NCI-H2227 (cell line): Measurements from ENCODE around the gene C1orf232.
A peak's percentile ranks its signal among the peaks of the same experiment; 100 is the strongest.

ENCODE experiments used
- DNase-seq: peaks from one replicate; lab custom pipeline; 2025; ENCODE audit not compliant: unreplicated experiment; lab: John Stamatoyannopoulos, UW

Gene C1orf232

GRCh38 chr1:26180010-26180506, 11.3 kb upstream of the C1orf232 start:
- no peak for DNase-seq

GRCh38 chr1:26177182-26177684, 8.5 kb upstream of the C1orf232 start, which contains the start of gene CNKSR1:
Gene CNKSR1 (plus strand): TSS chr1:26177491. CDS start chr1:26177548, 57 bp downstream.
- DNase-seq, result no peak

GRCh38 chr1:26175346-26175745, 6.6 kb upstream of the C1orf232 start:
- no peak for DNase-seq

- peak; percentile 28 for DNase-seq
Measured at GRCh38 chr1:26171084-26172072, 2.6 kb upstream of the C1orf232 start, which contains the start of gene ZNF593OS. Gene ZNF593OS (minus strand): TSS chr1:26171832. CDS start chr1:26171661, 171 bp downstream.

GRCh38 chr1:26170472-26170821, 1.7 kb upstream of the C1orf232 start:
- DNase-seq, result no peak

GRCh38 chr1:26169669-26170471, 1.1 kb upstream of the C1orf232 start, which contains the start of gene ZNF593:
Gene ZNF593 (plus strand): TSS chr1:26169908. CDS start chr1:26169984, 76 bp downstream.
- peak; percentile 93 for DNase-seq

- DNase-seq, result no peak
Measured at GRCh38 chr1:26169198-26169554, 413 bp upstream of the C1orf232 start.

- no peak for DNase-seq
Measured at GRCh38 chr1:26166719-26167281, 2.0 kb downstream of the C1orf232 start.

GRCh38 chr1:26164861-26165842, 3.6 kb downstream of the C1orf232 start:
- DNase-seq, result no peak

GRCh38 chr1:26164036-26164860, 4.5 kb downstream of the C1orf232 start:
- DNase-seq, result peak; percentile 71

- no peak for DNase-seq
Measured at GRCh38 chr1:26163684-26164035, 5.1 kb downstream of the C1orf232 start.

- DNase-seq, result no peak
Measured at GRCh38 chr1:26162220-26162709, 6.5 kb downstream of the C1orf232 start.

- DNase-seq, result peak; percentile 75
Measured at GRCh38 chr1:26161415-26162219, 7.1 kb downstream of the C1orf232 start.

GRCh38 chr1:26160527-26161414, 8.0 kb downstream of the C1orf232 start:
- peak; percentile 38 for DNase-seq

- DNase-seq, result no peak
Measured at GRCh38 chr1:26159743-26160039, 9.1 kb downstream of the C1orf232 start.

- no peak for DNase-seq
Measured at GRCh38 chr1:26158908-26159742, 9.6 kb downstream of the C1orf232 start, which contains the start of gene FAM110D. Gene FAM110D (plus strand): TSS chr1:26159079. CDS start chr1:26161292, 2,213 bp downstream.
